Gastrocnemius medialis (tissue), 4 donors: ENCODE data around the gene MED10. TPM values are rescaled to one million over a fixed set of nuclear protein-coding genes. Genes with fewer than 3 reads are reported as not detected.

ENCODE experiments used
- ATAC-seq, 2 donors: fragments of 150-250 bp; one replicate each; pipeline ENCODE4 v1.9.1; 2016
- DNase-seq, 2 donors: peaks; one replicate each; pipeline ENCODE4 v3.0.0-alpha.2; 2019
- H3K27ac ChIP-seq, 4 donors: fragments of 200-600 bp; sonication (generic); 1 replicate in 1 of 4; 2 replicates in 3 of 4; pipeline ENCODE4 v1.5.1; 2016 to 2018; ENCODE audit warnings: mild to moderate bottlenecking in 2 of 4, moderate library complexity in 1 of 4
- H3K27me3 ChIP-seq, 3 donors: fragments of 200-600 bp; sonication (generic) in 2 of 3; 1 replicate in 1 of 3; 2 replicates in 2 of 3; pipeline versions ENCODE4 v1.5.1 to v1.6.0; 2016 to 2019; ENCODE audit warnings: mild to moderate bottlenecking in 1 of 3, moderate library complexity in 1 of 3
- H3K36me3 ChIP-seq, 2 donors: fragments of 200-600 bp; sonication (generic) in 1 of 2; one replicate each; pipeline ENCODE4 v1.5.1; 2017 to 2018
- H3K4me1 ChIP-seq, 2 donors: fragments of 200-600 bp; sonication (generic) in 1 of 2; one replicate each; pipeline ENCODE4 v1.5.1; 2016 to 2017; ENCODE audit warnings: mild to moderate bottlenecking in 2 of 2
- H3K4me3 ChIP-seq, 4 donors: fragments of 200-600 bp; sonication (generic) in 3 of 4; 1 replicate in 1 of 4; 2 replicates in 3 of 4; pipeline ENCODE4 v1.5.1; 2016 to 2019; ENCODE audit warnings: mild to moderate bottlenecking in 2 of 4
- H3K9me3 ChIP-seq, 3 donors: fragments of 200-600 bp; sonication (generic) in 2 of 3; 1 replicate in 1 of 3; 2 replicates in 2 of 3; pipeline ENCODE4 v1.5.1; 2016 to 2019
- POLR2A ChIP-seq, 2 donors: fragments of 450-650 bp; IDR thresholded peaks; one replicate each; pipeline ENCODE4 v1.6.1; 2017; ENCODE audit warnings: antibody characterized with exemption in 2 of 2, mild to moderate bottlenecking in 2 of 2, moderate library complexity in 2 of 2
- in situ Hi-C, 4 donors: fragments of 200-750 bp; cut with MboI; loops; one replicate each; pipeline versions ENCODE4 v1.15.0 to v1.8.0; 2017; ENCODE audit warnings: low sequenced_read_pairs in 4 of 4
- intact Hi-C: fragments of 100-400 bp; cut with DNase I; formaldehyde crosslinking; loops from one replicate; pipeline ENCODE4 v1.15.1; 2023; ENCODE audit warnings: low total_unique reads
- total RNA-seq, 4 donors: library from RNA; depleted of rRNA; stranded (reverse); fragments of >200 nt; gene quantifications; one replicate each; pipeline versions ENCODE4 v1.1.0 to v1.2.3, GENCODE V29; 2016
- TF ChIP-seq, protein P1 (sequence below), 5 experiments: fragments of 450-650 bp in 3 of 5; fragments of 200-600 bp in 2 of 5; sonication (generic) in 2 of 5; IDR thresholded peaks in 4 of 5; conservative IDR thresholded peaks in 1 of 5; 1 replicate in 4 of 5; 2 replicates in 1 of 5; pipeline ENCODE4 v1.5.1; 2016 to 2019; ENCODE audit warnings: antibody characterized with exemption in 5 of 5, mild to moderate bottlenecking in 3 of 5, moderate library complexity in 3 of 5

The MED10 gene
- total RNA-seq, 4 donors from 2014 or later: 15.9 to 37.5 (median 32.2) TPM

DNA sequence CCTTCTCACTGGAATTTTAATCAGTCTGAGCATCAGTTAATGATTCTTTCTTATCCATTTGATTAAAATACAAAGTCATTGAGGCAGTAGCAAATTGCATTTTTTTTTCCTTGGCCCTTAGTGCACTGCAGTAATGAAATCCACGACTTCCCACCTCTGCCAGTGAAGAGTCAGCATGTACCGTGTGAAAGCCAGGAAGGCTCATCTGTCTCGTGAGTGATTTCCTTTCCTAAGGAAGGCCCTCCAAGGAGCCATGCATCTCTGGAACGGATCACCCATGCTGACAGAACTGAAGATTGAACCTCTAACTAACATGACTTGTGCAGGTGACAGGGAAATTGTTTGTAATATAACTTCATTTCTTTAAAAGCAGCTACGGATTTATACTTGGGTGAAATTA is 51.6 kb downstream of the MED10 start:
- no peaks in the 10 kb centered on the region for H3K4me1 ChIP-seq
- no peak overlapping the region for H3K27ac ChIP-seq
- H3K9me3 ChIP-seq: no peaks in the 10 kb centered on the region
- in situ Hi-C loops (no loop called here), intact Hi-C loops (no loop called here)
- no peak overlapping the region for H3K4me3 ChIP-seq
- H3K36me3 ChIP-seq: no peaks in the 10 kb centered on the region
- DNase-seq (no peak), ATAC-seq (no peak)
- TF ChIP-seq, protein P1, sequence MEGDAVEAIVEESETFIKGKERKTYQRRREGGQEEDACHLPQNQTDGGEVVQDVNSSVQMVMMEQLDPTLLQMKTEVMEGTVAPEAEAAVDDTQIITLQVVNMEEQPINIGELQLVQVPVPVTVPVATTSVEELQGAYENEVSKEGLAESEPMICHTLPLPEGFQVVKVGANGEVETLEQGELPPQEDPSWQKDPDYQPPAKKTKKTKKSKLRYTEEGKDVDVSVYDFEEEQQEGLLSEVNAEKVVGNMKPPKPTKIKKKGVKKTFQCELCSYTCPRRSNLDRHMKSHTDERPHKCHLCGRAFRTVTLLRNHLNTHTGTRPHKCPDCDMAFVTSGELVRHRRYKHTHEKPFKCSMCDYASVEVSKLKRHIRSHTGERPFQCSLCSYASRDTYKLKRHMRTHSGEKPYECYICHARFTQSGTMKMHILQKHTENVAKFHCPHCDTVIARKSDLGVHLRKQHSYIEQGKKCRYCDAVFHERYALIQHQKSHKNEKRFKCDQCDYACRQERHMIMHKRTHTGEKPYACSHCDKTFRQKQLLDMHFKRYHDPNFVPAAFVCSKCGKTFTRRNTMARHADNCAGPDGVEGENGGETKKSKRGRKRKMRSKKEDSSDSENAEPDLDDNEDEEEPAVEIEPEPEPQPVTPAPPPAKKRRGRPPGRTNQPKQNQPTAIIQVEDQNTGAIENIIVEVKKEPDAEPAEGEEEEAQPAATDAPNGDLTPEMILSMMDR (IDR thresholded peaks at IDR 0.05 in 4 of 5, conservative IDR thresholded peaks at IDR 0.05 in 1 of 5): no peak
- TF ChIP-seq POLR2A (IDR thresholded peaks at IDR 0.05): no peak
- no peaks in the 10 kb centered on the region for H3K27me3 ChIP-seq

GRCh38 chr5:6322163-6322713 is 56.1 kb downstream of the MED10 start:
- H3K4me1 ChIP-seq: no peaks in the 10 kb centered on the region
- H3K36me3 ChIP-seq: no peaks in the 10 kb centered on the region
- H3K9me3 ChIP-seq: no peaks in the 10 kb centered on the region
- in situ Hi-C loops (no loop called here), intact Hi-C loops (no loop called here)
- DNase-seq: no peak
- ATAC-seq: no peak
- H3K4me3 ChIP-seq: no peak overlapping the region
- no peak for TF ChIP-seq POLR2A (IDR thresholded peaks at IDR 0.05)
- TF ChIP-seq, protein P1 (IDR thresholded peaks at IDR 0.05 in 4 of 5, conservative IDR thresholded peaks at IDR 0.05 in 1 of 5): no peak
- H3K27ac ChIP-seq: no peak overlapping the region
- H3K27me3 ChIP-seq: no peaks in the 10 kb centered on the region

Other genes starting within 250 kb of the MED10 start
- gene UBE2QL1, start 70.3 kb upstream of the MED10 start, total RNA-seq: 100 to 1,000 TPM in 1 of 4 donors, 10 to 100 TPM in 3; 48.8 to 150 (median 67.0) TPM